Transverse colon (tissue), 4 donors: Measurements from ENCODE around the gene NPAS3. TPM values are rescaled to one million over a fixed set of nuclear protein-coding genes. Genes with fewer than 3 reads are reported as not detected.

ENCODE experiments used
- DNase-seq: peaks from one replicate; pipeline ENCODE4 v3.0.0-alpha.2; 2019
- H3K27ac ChIP-seq, 4 donors: fragments of 200-600 bp; sonication (generic); 2 replicates each; pipeline ENCODE4 v1.5.1; 2016 to 2018; ENCODE audit warnings: inconsistent platforms in 4 of 4
- H3K27me3 ChIP-seq: fragments of 200-600 bp; sonication (generic); 2 replicates; pipeline ENCODE4 v1.5.1; 2017; ENCODE audit warnings: inconsistent platforms
- H3K36me3 ChIP-seq, 4 donors: fragments of 200-600 bp; sonication (generic); 2 replicates each; pipeline ENCODE4 v1.5.1; 2017 to 2019; ENCODE audit warnings: inconsistent platforms in 4 of 4
- H3K4me1 ChIP-seq, 4 donors: fragments of 200-600 bp; sonication (generic); 2 replicates each; pipeline ENCODE4 v1.5.1; 2017 to 2020; ENCODE audit warnings: inconsistent platforms in 4 of 4
- H3K4me3 ChIP-seq, 4 donors: fragments of 200-600 bp; sonication (generic); 1 replicate in 1 of 4; 2 replicates in 3 of 4; pipeline versions ENCODE4 v1.5.1 to v1.6.1; 2017 to 2019; ENCODE audit warnings: inconsistent platforms in 4 of 4
- H3K9me3 ChIP-seq, 2 donors: fragments of 200-600 bp; sonication (generic); 2 replicates each; pipeline ENCODE4 v1.5.1; 2017 to 2019; ENCODE audit warnings: inconsistent platforms in 2 of 2
- CTCF ChIP-seq, 5 experiments: fragments of 200-600 bp in 3 of 5; fragments of 450-650 bp in 2 of 5; sonication (generic) in 3 of 5; IDR thresholded peaks; 1 replicate in 2 of 5; 2 replicates in 3 of 5; pipeline ENCODE4 v1.5.1; 2016 to 2017; ENCODE audit warnings: antibody characterized with exemption in 5 of 5, inconsistent platforms in 3 of 5, mild to moderate bottlenecking in 2 of 5, moderate library complexity in 1 of 5
- EP300 ChIP-seq: sonication (generic); formaldehyde crosslinking; IDR thresholded peaks from one replicate; pipeline ENCODE4 v1.6.1; 2017; ENCODE audit warnings: antibody characterized with exemption, low read depth
- POLR2A ChIP-seq: fragments of 450-650 bp; IDR thresholded peaks from one replicate; pipeline ENCODE4 v1.6.1; 2016; ENCODE audit warnings: antibody characterized with exemption, mild to moderate bottlenecking, moderate library complexity
- POLR2AphosphoS5 ChIP-seq, 3 donors: sonication (generic); formaldehyde crosslinking; IDR thresholded peaks; one replicate each; pipeline ENCODE4 v1.6.1; 2016; ENCODE audit warnings: antibody characterized with exemption in 3 of 3
- WGBS, 2 donors: methylation state at CpG; one replicate each; pipeline ENCODE4 v1.1.5; 2018; ENCODE audit warnings: low coverage in 1 of 2; 5-methylcytosine and 5-hydroxymethylcytosine counted together
- in situ Hi-C, 4 donors: fragments of 200-750 bp; cut with MboI; loops; one replicate each; pipeline versions ENCODE4 v1.15.0 to v1.15.1; 2017; ENCODE audit warnings: low sequenced_read_pairs in 3 of 4, low pct_ligation_motif_present in 1 of 4, low pct_unique_long_range_greater_than_20kb in 1 of 4
- intact Hi-C: fragments of 100-400 bp; cut with DNase I; formaldehyde crosslinking; loops from one replicate; pipeline ENCODE4 v1.15.1; 2023; ENCODE audit warnings: low total_unique reads
- total RNA-seq, 4 donors: library from RNA; depleted of rRNA; stranded (reverse); fragments of >200 nt; gene quantifications; one replicate each; pipeline ENCODE4 v1.1.0, GENCODE V29; 2016

Gene NPAS3
- total RNA-seq, 4 donors from 2014 or later, result 0.96 to 6.4 (median 1.8) TPM

GRCh38 chr14:33609582-33609981 is 670.9 kb downstream of the NPAS3 start:
- H3K27ac ChIP-seq, result no peak overlapping the region
- DNase-seq, result no peak
- intact Hi-C loops, result no loop called here
- H3K4me3 ChIP-seq, result no peak overlapping the region
- in situ Hi-C loops, result no loop called here
- no peaks in the 10 kb centered on the region for H3K36me3 ChIP-seq
- no peaks in the 10 kb centered on the region for H3K27me3 ChIP-seq
- no peaks in the 10 kb centered on the region for H3K4me1 ChIP-seq
- H3K9me3 ChIP-seq, result no peaks in the 10 kb centered on the region
- 85 to 88% methylated on average over 5 to 6 of the region's 6 CpGs for WGBS, 2 donors
- no peak for TF ChIP-seq POLR2AphosphoS5 (IDR thresholded peaks at IDR 0.05)
- no peak for TF ChIP-seq POLR2A
- no peak for TF ChIP-seq EP300
- no peak for TF ChIP-seq CTCF (IDR thresholded peaks at IDR 0.05)

- no peak overlapping the region for H3K4me3 ChIP-seq
- no peak for DNase-seq
- H3K27ac ChIP-seq, result no peak overlapping the region
- 92 to 93% methylated on average over 1 of the region's 1 CpG for WGBS, 2 donors
- no peaks in the 10 kb centered on the region for H3K36me3 ChIP-seq
- intact Hi-C loops, result no loop called here
- H3K27me3 ChIP-seq, result no peaks in the 10 kb centered on the region
- TF ChIP-seq POLR2AphosphoS5 (IDR thresholded peaks at IDR 0.05) (no peak), EP300 (no peak), POLR2A (no peak), CTCF (IDR thresholded peaks at IDR 0.05) (no peak)
- H3K4me1 ChIP-seq, result no peaks in the 10 kb centered on the region
- H3K9me3 ChIP-seq, result no peaks in the 10 kb centered on the region
- in situ Hi-C loops, result no loop called here
These were observed 671.4 kb downstream of the NPAS3 start for GRCh38 chr14:33610121-33610520.

GRCh38 chr14:33611405-33612196 is 672.9 kb downstream of the NPAS3 start:
- no peak for TF ChIP-seq EP300
- no peak for TF ChIP-seq CTCF (IDR thresholded peaks at IDR 0.05)
- no peak for TF ChIP-seq POLR2A
- TF ChIP-seq POLR2AphosphoS5 (IDR thresholded peaks at IDR 0.05), result no peak
- in situ Hi-C loops, result no loop called here

GRCh38 chr14:33612197-33612505 is 673.5 kb downstream of the NPAS3 start:
- no peak for DNase-seq
- 78 to 93% methylated on average over 3 to 6 of the region's 6 CpGs for WGBS, 2 donors

More at GRCh38 chr14:33611405-33612196, 672.9 kb downstream of the NPAS3 start:
- H3K36me3 ChIP-seq, result no peaks in the 10 kb centered on the region
- no peaks in the 10 kb centered on the region for H3K9me3 ChIP-seq
- H3K27me3 ChIP-seq, result no peaks in the 10 kb centered on the region
- intact Hi-C loops, result no loop called here
- H3K27ac ChIP-seq, result no peak overlapping the region
- no peaks in the 10 kb centered on the region for H3K4me1 ChIP-seq
- no peak overlapping the region for H3K4me3 ChIP-seq
- DNase-seq, result no peak
- 75 to 76% methylated on average over 5 of the region's 5 CpGs for WGBS, 2 donors

More at GRCh38 chr14:33612197-33612505, 673.5 kb downstream of the NPAS3 start:
- in situ Hi-C loops (no loop called here), intact Hi-C loops (no loop called here)
- Histone ChIP-seq H3K4me1 (no peaks in the 10 kb centered on the region), H3K4me3 (no peak overlapping the region), H3K27ac (no peak overlapping the region), H3K9me3 (no peaks in the 10 kb centered on the region), H3K27me3 (no peaks in the 10 kb centered on the region), H3K36me3 (no peaks in the 10 kb centered on the region)
- TF ChIP-seq CTCF (IDR thresholded peaks at IDR 0.05) (no peak), POLR2A (no peak), EP300 (no peak), POLR2AphosphoS5 (IDR thresholded peaks at IDR 0.05) (no peak)
